Small intestine (tissue), 7 donors: ENCODE measurements around the gene C5orf58. TPM values are rescaled to one million over a fixed set of nuclear protein-coding genes. Genes with fewer than 3 reads are reported as not detected.
A peak's percentile ranks its signal among the peaks of the same experiment; 100 is the strongest.

Experiments used
- DNase-seq, 2 donors: peaks; one replicate each; pipeline versions ENCODE4 v3.0.0 to v3.0.0-alpha.2; 2013
- FAIRE-seq: peaks from 2 replicates; lab custom pipeline; 2012; peaks lifted over from hg19 to GRCh38; lab: Jason Lieb, UNC
- H3K27ac ChIP-seq, 3 donors: one replicate each; pipeline ENCODE4 v1.5.1; 2013; ENCODE audit warnings: low read length in 2 of 3, mild to moderate bottlenecking in 2 of 3, control low read depth in 1 of 3, inconsistent platforms in 1 of 3, low read depth in 1 of 3, moderate library complexity in 1 of 3
- H3K27me3 ChIP-seq, 3 donors: one replicate each; pipeline ENCODE4 v1.6.1; 2013; ENCODE audit warnings: low read length in 3 of 3, inconsistent platforms in 1 of 3; ENCODE audit not compliant: control insufficient read depth in 3 of 3, insufficient read depth in 3 of 3
- H3K36me3 ChIP-seq, 3 donors: one replicate each; pipeline ENCODE4 v1.6.1; 2013; ENCODE audit warnings: low read length in 3 of 3, inconsistent platforms in 1 of 3, low read depth in 1 of 3, mild to moderate bottlenecking in 1 of 3, moderate library complexity in 1 of 3; ENCODE audit not compliant: control insufficient read depth in 3 of 3, insufficient read depth in 2 of 3
- H3K4me1 ChIP-seq, 3 donors: one replicate each; pipeline ENCODE4 v1.6.1; 2013; ENCODE audit warnings: low read length in 2 of 3, inconsistent platforms in 1 of 3, low read depth in 1 of 3, mild to moderate bottlenecking in 1 of 3, moderate library complexity in 1 of 3; ENCODE audit not compliant: control insufficient read depth in 3 of 3, insufficient read depth in 2 of 3
- H3K4me3 ChIP-seq, 3 donors: one replicate each; pipeline ENCODE4 v1.5.1; 2013; ENCODE audit warnings: low read length in 3 of 3, control low read depth in 1 of 3, inconsistent platforms in 1 of 3, low read depth in 1 of 3, mild to moderate bottlenecking in 1 of 3, moderate library complexity in 1 of 3
- H3K9me3 ChIP-seq, 2 donors: one replicate each; pipeline ENCODE4 v1.6.1; 2013; ENCODE audit warnings: low read depth in 1 of 2, low read length in 1 of 2; ENCODE audit not compliant: control insufficient read depth in 2 of 2, insufficient read depth in 1 of 2
- WGBS, 3 donors: extraction: QIAGEN DNeasy Blood & Tissue Kit; methylation state at CpG; one replicate each; pipeline ENCODE4 v1.1.7; 2013; 5-methylcytosine and 5-hydroxymethylcytosine counted together
- polyA plus RNA-seq, 4 donors: library from polyadenylated mRNA; stranded (reverse) in 3 of 4; unstranded in 1 of 4; fragments of 200-250 nt in 3 of 4; fragments of 120-200 nt in 1 of 4; gene quantifications; one replicate each; pipeline versions ENCODE4 v1.2.1 to v1.2.3, GENCODE V29; 2013
- donor health status: healthy with polysubstance abuse.
- donor health status: control.
- donor health status: control.
- donor health status: Bipolar disorder and iron deficiency.
- donor health status: healthy.

Gene C5orf58
- polyA plus RNA-seq, 4 donors: 0.69 TPM; not detected in 3

DNA sequence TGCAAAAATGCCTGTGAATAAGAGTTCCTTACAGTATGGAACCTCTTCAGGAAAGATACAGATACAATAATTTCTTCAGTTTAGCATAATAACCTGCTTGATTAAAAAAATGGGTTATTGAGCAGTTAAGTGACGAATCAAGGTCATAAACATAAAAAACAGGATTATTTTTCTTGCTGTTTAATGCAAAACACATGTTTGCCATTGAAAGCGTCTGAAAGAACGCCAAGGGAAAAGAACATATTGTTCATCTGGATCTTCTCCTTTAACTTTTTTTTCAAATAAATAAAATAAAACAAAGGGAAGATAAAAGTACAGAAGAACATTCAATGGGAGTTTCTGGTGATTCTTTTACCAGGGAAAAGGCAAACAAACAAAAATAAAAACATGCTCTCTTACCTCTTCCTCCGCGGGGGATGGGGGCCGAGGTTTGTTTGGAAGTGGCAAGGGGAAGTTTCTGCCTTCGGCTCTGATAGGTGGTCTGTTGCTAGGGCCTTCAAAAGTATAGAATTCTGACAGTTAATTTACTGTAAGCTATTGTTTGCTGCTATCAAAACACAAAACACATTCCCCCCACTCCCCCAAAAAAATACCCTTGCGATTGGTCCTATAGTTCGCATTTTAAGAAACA, 20.1 kb downstream of the C5orf58 start:
- Histone ChIP-seq H3K36me3 (peaks cover 0 to 2% (median 0%) of the 10 kb centered on the region in 3 donors), H3K27ac (no peak overlapping the region), H3K27me3 (peaks cover 0 to 5% (median 0%) of the 10 kb centered on the region in 3 donors), H3K4me1 (no peaks in the 10 kb centered on the region), H3K4me3 (no peak overlapping the region), H3K9me3 (no peaks in the 10 kb centered on the region)
- 62 to 68% (median 67%) methylated on average over 9 of the region's 9 CpGs for WGBS, 3 donors
- DNase-seq (no peak), FAIRE-seq (no peak)

DNA sequence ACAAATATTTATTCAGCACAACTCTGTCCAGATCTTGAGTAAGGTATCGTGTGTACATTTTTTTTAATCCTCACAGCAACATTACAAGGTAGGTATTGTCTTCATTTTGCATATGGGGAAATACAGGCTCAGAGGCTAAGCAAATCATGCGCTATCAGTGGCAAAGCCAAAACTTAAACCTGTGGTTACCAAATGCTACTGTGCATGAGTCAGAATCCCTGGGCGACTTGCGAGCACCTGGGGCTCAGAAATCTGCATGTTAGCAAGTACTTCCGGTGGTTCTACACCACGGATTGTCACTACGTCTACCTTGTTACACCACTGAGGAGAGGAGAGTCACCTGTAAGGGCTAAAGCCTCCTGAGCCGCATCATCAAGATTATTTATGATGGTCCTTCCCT, 21.3 kb downstream of the C5orf58 start:
- DNase-seq: peak in 1 of 2 donors; percentile 62
- Histone ChIP-seq H3K9me3 (no peaks in the 10 kb centered on the region), H3K27me3 (peaks cover 0 to 5% (median 0%) of the 10 kb centered on the region in 3 donors), H3K4me1 (no peaks in the 10 kb centered on the region), H3K36me3 (peaks cover 0 to 4% (median 0%) of the 10 kb centered on the region in 3 donors), H3K4me3 (no peak overlapping the region), H3K27ac (no peak overlapping the region)
- FAIRE-seq: no peak
- WGBS, 3 donors: 48 to 70% (median 52%) methylated on average over 8 of the region's 8 CpGs

GRCh38 chr5:170256571-170256970, 23.8 kb downstream of the C5orf58 start:
- no peak for DNase-seq
- Histone ChIP-seq H3K27ac (no peak overlapping the region), H3K9me3 (no peaks in the 10 kb centered on the region), H3K4me3 (no peak overlapping the region), H3K27me3 (peaks cover 0 to 5% (median 0%) of the 10 kb centered on the region in 3 donors), H3K36me3 (peaks cover 0 to 4% (median 4%) of the 10 kb centered on the region in 3 donors), H3K4me1 (no peaks in the 10 kb centered on the region)
- no peak for FAIRE-seq
- 82 to 100% (median 88%) methylated on average over 1 of the region's 1 CpG for WGBS, 3 donors

GRCh38 chr5:170257370-170257769, 24.6 kb downstream of the C5orf58 start:
- H3K27ac ChIP-seq: no peak overlapping the region
- DNase-seq: no peak
- peaks cover 0 to 2% (median 0%) of the 10 kb centered on the region in 3 donors for H3K27me3 ChIP-seq
- peaks cover 0 to 4% (median 4%) of the 10 kb centered on the region in 3 donors for H3K36me3 ChIP-seq
- FAIRE-seq: no peak
- no peak overlapping the region for H3K4me3 ChIP-seq
- no peaks in the 10 kb centered on the region for H3K4me1 ChIP-seq
- WGBS, 3 donors: 86 to 93% (median 89%) methylated on average over 4 of the region's 4 CpGs
- no peaks in the 10 kb centered on the region for H3K9me3 ChIP-seq

GRCh38 chr5:170261528-170262043, 28.8 kb downstream of the C5orf58 start:
- FAIRE-seq: no peak
- Histone ChIP-seq H3K36me3 (peaks cover 0 to 4% (median 4%) of the 10 kb centered on the region in 3 donors), H3K27ac (peak overlapping the region in 1 of 3 donors; percentile 28)

GRCh38 chr5:170262061-170263045, 29.6 kb downstream of the C5orf58 start:
- peak overlapping the region in 1 of 3 donors; percentile 1 for H3K27ac ChIP-seq
- 50 to 74% (median 66%) methylated on average over 15 of the region's 15 CpGs for WGBS, 3 donors
- no peaks in the 10 kb centered on the region for H3K4me1 ChIP-seq
- peaks cover 0 to 4% (median 4%) of the 10 kb centered on the region in 3 donors for H3K36me3 ChIP-seq
- FAIRE-seq (no peak), DNase-seq (peak in 1 of 2 donors; percentile 56)
- peaks cover 0 to 6% (median 0%) of the 10 kb centered on the region in 3 donors for H3K27me3 ChIP-seq
- H3K4me3 ChIP-seq: no peak overlapping the region
- H3K9me3 ChIP-seq: no peaks in the 10 kb centered on the region

More at GRCh38 chr5:170261528-170262043, 28.8 kb downstream of the C5orf58 start:
- Histone ChIP-seq H3K4me1 (no peaks in the 10 kb centered on the region), H3K9me3 (no peaks in the 10 kb centered on the region), H3K4me3 (no peak overlapping the region), H3K27me3 (peaks cover 0 to 3% (median 0%) of the 10 kb centered on the region in 3 donors)
- DNase-seq: no peak
- WGBS, 3 donors: 69 to 91% (median 73%) methylated on average over 3 of the region's 3 CpGs

GRCh38 chr5:170263906-170264305, 31.1 kb downstream of the C5orf58 start:
- H3K4me3 ChIP-seq: no peak overlapping the region
- H3K9me3 ChIP-seq: no peaks in the 10 kb centered on the region
- peaks cover 0 to 4% (median 0%) of the 10 kb centered on the region in 3 donors for H3K36me3 ChIP-seq
- no peak for DNase-seq
- FAIRE-seq: no peak
- WGBS, 3 donors: 73 to 79% (median 73%) methylated on average over 4 of the region's 4 CpGs
- peaks cover 0 to 2% (median 0%) of the 10 kb centered on the region in 3 donors for H3K4me1 ChIP-seq
- peaks cover 0 to 11% (median 0%) of the 10 kb centered on the region in 3 donors for H3K27me3 ChIP-seq
- H3K27ac ChIP-seq: no peak overlapping the region

GRCh38 chr5:170265522-170265921, 32.7 kb downstream of the C5orf58 start:
- FAIRE-seq (no peak), DNase-seq (peak in 1 of 2 donors; percentile 39)
- H3K4me1 ChIP-seq: peaks cover 0 to 2% (median 0%) of the 10 kb centered on the region in 3 donors
- no peaks in the 10 kb centered on the region for H3K9me3 ChIP-seq
- peaks cover 0 to 11% (median 0%) of the 10 kb centered on the region in 3 donors for H3K27me3 ChIP-seq
- no peak overlapping the region for H3K27ac ChIP-seq
- H3K4me3 ChIP-seq: no peak overlapping the region
- H3K36me3 ChIP-seq: no peaks in the 10 kb centered on the region
- 46 to 48% (median 48%) methylated on average over 5 of the region's 5 CpGs for WGBS, 3 donors
